Fibroblast of the conjunctiva (primary cell): ENCODE data around the gene ATP8A2.
A peak's percentile ranks its signal among the peaks of the same experiment; 100 is the strongest.

ENCODE experiments used
- DNase-seq: peaks from one replicate; pipeline ENCODE4 v3.0.0-alpha.2; 2010; ENCODE audit warnings: low read depth

Gene ATP8A2

DNA sequence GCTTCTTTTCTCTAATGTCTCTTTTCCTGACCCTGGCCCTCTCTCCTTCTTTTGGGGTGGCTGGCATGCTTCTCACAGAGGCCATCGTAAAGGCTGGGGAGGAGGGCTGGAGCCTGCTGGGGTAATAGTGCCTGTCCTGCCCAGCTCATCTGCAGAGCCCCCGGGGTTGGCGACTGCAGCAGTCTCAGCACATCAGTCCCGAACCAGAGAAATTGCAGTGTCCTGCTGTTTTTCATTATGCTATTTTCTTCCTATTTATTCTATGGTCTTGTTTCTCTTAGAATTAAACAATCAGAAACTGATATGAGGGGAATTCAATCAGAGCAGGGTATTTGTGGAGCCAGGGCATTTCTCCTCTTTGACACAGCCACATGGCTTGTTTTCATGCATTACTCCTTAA is 513.6 kb downstream of the ATP8A2 start:
- no peak for DNase-seq

GRCh38 chr13:25886438-25887214 is 514.9 kb downstream of the ATP8A2 start:
- peak; percentile 84 for DNase-seq

GRCh38 chr13:25887962-25888655 is 516.3 kb downstream of the ATP8A2 start:
- DNase-seq: no peak

DNA sequence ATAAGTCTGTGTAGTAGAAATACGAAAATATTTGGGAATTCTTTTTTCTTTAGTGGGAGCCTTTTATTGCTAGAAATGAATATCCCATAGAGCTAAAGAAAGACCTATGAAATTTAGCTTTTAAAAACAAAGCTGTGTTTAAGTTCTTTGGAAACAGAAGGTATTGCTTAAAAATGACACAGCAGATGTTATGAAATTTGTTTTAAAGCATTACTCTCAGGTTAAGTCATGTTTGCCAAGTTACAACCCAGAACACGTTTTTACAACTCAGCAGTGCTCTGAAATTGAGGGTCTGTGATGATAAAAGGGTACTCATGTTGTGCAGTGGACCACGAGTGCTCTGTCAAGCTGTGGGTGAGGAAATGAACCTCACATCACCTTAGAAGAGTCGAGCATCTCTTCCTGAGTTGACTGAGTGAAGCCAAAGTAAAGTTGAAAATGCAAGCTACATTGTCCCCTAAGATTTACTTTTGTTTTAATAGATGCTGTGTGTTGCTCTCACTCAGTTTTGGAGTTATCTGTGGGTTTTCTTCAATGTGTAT is 519.0 kb downstream of the ATP8A2 start:
- DNase-seq: no peak

DNA sequence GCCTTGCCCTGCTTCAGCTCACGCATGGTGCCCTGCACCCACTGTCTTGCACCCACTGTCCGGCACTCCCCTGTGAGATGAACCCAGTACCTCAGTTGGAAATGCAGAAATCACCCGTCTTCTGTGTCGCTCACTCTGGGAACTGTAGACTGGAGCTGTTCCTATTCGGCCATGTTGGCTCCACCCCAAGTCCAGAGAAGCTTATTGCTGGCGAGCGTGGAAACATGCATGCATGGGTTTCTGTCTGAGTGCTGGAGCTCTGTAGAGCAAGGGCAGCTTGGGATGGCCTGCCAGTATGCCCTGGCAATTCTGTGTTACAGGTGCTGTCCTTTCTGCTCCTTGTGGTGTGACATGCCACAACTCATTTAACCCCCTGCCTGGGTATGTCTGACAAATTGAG is 527.2 kb downstream of the ATP8A2 start:
- no peak for DNase-seq

- DNase-seq: no peak
Observed at GRCh38 chr13:25899464-25899863, 527.7 kb downstream of the ATP8A2 start.

DNA sequence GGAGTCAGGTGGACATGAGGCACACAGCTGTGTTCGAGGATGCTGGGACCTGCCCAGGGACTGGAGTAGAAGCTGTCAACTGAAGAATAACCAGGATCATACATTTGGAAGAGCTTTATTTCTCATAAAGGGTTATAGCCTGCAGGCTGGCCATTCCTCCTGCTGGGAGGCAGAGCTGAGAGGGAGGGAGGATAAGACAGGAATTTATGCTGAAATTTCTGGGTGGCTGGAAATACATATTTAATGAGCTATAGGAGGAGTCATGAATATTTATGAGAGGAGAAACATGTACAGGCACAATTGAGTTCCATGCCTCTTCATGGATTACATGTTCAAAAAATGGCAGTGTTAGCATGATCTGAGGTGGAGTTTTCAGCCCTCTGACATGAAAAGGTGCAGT is 528.2 kb downstream of the ATP8A2 start:
- no peak for DNase-seq

DNA sequence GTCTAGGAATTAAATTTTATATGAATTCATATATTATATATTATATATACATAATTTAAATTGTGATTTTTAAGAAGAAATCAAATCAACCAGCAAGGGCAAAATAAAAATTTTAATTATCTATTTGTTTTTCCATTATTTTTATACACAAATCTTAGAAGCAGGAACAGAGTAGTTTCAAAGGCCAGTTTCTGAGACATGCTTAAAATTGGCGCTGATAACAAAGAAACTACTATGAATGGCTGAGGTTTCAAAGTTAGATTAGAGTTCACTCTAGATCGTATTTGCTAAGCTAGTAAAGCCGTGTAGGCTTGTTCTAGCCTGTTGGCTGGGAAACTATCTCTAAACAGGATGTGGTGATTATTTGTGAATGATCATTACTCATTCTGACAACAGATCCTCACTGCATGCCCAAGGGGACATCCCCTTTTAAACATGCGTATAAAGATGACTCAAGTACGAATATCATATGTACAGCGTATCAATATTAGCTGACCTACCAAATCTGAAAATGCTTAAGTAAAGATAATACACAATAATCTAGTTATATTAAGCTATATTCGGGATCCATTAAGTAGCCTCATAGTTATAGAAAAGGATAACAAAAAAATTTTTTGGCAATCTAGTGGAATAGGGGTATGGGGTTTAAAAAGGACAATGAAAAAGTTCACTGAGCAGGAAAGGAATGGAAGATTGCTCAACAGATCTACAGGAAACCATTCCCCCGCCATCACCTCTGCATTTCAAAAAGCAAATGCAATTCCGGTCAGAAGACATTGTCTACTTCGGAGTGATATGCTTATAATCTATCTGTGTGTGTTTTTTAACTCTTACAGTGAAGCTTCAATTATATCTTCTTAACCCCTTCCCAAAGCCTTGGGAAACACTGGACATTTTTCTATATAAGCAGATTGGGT is 529.9 kb downstream of the ATP8A2 start:
- peak; percentile 46 for DNase-seq

GRCh38 chr13:25902455-25902854 is 530.7 kb downstream of the ATP8A2 start:
- DNase-seq: no peak

DNA sequence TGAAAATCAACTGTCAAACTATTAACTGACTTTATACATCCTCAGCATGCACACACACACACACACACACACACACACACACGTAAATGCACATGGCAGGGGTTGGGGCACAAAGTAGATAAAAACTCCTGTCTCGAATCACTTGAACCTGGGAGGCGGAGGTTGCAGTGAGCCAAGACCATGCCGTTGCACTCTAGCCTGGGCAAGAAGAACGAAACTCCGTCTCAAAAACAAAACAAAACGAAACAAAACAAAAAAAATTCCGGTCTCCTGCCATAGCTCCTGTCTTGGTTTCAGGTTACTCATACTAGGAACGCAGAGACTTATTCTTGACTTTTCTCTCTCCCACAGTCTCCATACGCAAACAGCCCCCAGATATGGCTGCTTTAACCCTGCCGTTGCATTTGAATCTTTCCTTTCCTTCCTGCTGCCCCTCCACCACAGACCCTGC is 531.1 kb downstream of the ATP8A2 start:
- no peak for DNase-seq

DNA sequence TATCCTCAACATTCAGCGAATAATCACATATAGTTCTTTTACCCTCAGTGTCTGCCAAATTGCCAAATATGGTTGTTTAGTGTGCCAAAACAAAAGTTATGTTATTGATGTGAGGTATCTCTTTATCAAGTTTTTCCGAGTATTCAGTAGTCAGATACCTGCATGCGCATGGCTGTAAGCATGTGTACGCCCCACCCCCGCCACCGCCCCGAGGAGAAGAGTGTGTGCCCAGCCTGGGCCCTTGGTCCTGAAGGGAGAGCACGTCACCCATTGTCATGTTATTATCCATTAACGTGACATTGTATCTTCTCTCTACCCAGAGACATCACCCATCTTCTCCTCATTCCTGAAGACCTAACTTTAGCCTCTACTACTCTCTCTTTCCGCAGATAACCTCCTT is 533.1 kb downstream of the ATP8A2 start:
- no peak for DNase-seq

GRCh38 chr13:25905611-25906010 is 533.8 kb downstream of the ATP8A2 start:
- no peak for DNase-seq

- no peak for DNase-seq
Observed at GRCh38 chr13:25906191-25906661, 534.5 kb downstream of the ATP8A2 start.

DNA sequence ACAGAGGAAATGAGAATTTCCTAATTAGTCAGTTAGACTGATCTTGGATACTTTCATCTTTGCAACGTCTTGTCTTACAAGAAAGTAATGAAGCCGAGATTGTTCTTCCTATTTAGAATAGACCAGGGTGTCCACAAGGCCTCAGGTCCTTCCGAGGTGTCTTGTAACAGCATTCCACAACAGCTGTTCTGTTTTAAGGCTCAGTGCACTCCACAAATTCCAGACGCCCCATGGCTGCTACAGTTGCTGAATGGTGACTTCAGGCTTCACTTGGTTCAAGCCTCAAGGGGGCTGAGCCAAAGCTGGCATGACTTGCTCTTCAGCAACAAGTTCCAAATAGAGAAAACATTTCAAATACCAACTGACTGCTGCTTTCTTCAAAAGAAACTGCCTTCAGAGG is 536.6 kb downstream of the ATP8A2 start:
- no peak for DNase-seq

GRCh38 chr13:25910243-25910642 is 538.5 kb downstream of the ATP8A2 start:
- DNase-seq: no peak

GRCh38 chr13:25910991-25911419 is 539.2 kb downstream of the ATP8A2 start:
- no peak for DNase-seq

DNA sequence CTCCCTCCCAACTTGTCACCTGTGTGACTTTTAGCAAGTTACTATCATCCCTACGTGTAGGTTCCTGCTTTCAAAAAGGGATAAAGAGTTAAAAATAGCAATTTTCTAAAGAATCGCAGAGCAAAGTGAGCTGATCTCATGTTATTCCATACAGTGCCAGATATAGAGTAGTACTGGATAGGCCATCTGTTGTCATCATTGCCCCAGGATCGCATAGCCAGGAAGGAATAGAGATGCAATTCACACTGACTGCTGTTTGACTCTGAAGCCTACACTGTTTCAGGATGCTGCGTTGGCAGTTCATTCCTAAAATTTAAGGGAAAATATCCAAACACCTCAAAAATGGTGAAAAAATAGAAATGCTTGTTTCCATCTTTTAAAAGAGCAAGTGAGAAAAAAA is 541.2 kb downstream of the ATP8A2 start:
- DNase-seq: no peak

GRCh38 chr13:25915840-25916518 is 544.2 kb downstream of the ATP8A2 start:
- no peak for DNase-seq

- no peak for DNase-seq
Observed at GRCh38 chr13:25920277-25920676, 548.5 kb downstream of the ATP8A2 start.

DNA sequence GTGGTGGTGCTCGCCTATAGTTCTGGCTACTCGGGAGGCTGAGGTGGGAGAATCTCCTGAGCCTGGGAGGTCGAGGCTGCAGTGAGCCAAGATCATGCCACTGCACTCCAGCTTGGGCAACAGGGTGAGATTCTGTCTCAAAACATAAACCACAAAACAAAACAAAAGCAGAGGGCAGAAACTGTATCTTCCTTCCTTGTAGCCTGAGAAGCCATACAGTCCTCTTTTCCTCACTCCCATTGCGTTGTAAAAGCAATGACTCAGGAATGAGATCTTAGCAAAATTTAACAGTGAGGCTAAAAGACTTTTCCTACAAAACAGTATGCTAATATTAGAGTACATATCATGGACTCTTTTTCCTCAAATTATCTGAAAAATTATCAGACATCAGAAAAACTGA is 549.2 kb downstream of the ATP8A2 start:
- DNase-seq: no peak

DNA sequence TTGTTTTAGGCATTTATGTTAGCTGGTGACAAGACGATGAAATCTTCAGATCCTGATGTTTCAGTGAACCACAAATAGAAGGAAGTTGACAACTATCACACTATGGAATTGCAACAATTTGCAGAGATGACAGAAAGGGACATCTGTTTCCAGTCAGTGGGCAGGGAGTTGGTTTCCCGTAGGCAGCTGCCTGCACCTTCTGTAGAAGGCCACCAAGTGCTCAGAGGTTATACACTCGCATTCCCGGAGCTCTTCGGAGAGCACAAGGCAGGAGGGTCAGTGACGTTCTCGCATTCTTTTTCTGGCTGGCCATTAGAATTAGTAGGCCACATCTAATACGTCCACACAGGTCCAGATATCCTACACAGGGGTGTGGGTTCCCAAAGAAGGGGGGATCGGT is 550.6 kb downstream of the ATP8A2 start:
- DNase-seq: no peak
